Stimulated activated CD8-positive, alpha-beta memory T cell treated with anti-CD3 and anti-CD28 coated beads, Interleukin-12 subunit alpha, Interleukin-12 subunit beta, amount 100 ng/mL, for 24 hours (primary cell): ENCODE results near the gene ZNF317.

Source experiments
- DNase-seq: peaks from one replicate; pipeline ENCODE4 v3.0.0-alpha.2; 2020; ENCODE audit errors: extremely low read depth

ZNF317 gene

GRCh38 chr19:9140159-9140874, at the start of gene ZNF317:
ZNF317 (plus strand) TSS chr19:9140397; CDS start chr19:9156017, 15,620 bp downstream.
- peak; percentile 80 for DNase-seq

GRCh38 chr19:9107375-9107774, 32.8 kb upstream of the ZNF317 start, which contains the start of gene OR7G2:
OR7G2 (minus strand) TSS chr19:9107475; CDS start chr19:9103243, 4,232 bp downstream.
- no peak for DNase-seq

- DNase-seq, result no peak
Measured at GRCh38 chr19:9109959-9110358, 30.2 kb upstream of the ZNF317 start.

GRCh38 chr19:9115307-9115813, 24.8 kb upstream of the ZNF317 start, which contains the start of gene OR7G1:
OR7G1 (minus strand) TSS chr19:9115763; CDS start chr19:9115763, 0 bp downstream.
- DNase-seq, result no peak

GRCh38 chr19:9116547-9116946, 23.6 kb upstream of the ZNF317 start:
- DNase-seq, result no peak

GRCh38 chr19:9126900-9127405, 13.2 kb upstream of the ZNF317 start, which contains the start of gene OR7G3:
OR7G3 (minus strand) TSS chr19:9126950; CDS start chr19:9126950, 0 bp downstream.
- DNase-seq, result no peak

GRCh38 chr19:9128171-9128570, 12.0 kb upstream of the ZNF317 start:
- no peak for DNase-seq

- no peak for DNase-seq
Measured at GRCh38 chr19:9130965-9131364, 9.2 kb upstream of the ZNF317 start.

GRCh38 chr19:9132422-9132821, 7.8 kb upstream of the ZNF317 start:
- DNase-seq, result no peak

- DNase-seq, result no peak
Measured at GRCh38 chr19:9139609-9140158, 513 bp upstream of the ZNF317 start.

GRCh38 chr19:9144920-9145319, 4.7 kb downstream of the ZNF317 start:
- DNase-seq, result no peak

- DNase-seq, result no peak
Measured at GRCh38 chr19:9146882-9147281, 6.7 kb downstream of the ZNF317 start.

GRCh38 chr19:9148697-9149096, 8.5 kb downstream of the ZNF317 start:
- DNase-seq, result no peak

- DNase-seq, result no peak
Measured at GRCh38 chr19:9149997-9150396, 9.8 kb downstream of the ZNF317 start.

- no peak for DNase-seq
Measured at GRCh38 chr19:9150650-9151049, 10.5 kb downstream of the ZNF317 start.

GRCh38 chr19:9151367-9151766, 11.2 kb downstream of the ZNF317 start:
- no peak for DNase-seq

- DNase-seq, result no peak
Measured at GRCh38 chr19:9155591-9155990, 15.4 kb downstream of the ZNF317 start.

- no peak for DNase-seq
Measured at GRCh38 chr19:9156304-9156703, 16.1 kb downstream of the ZNF317 start.

GRCh38 chr19:9159891-9160290, 19.7 kb downstream of the ZNF317 start:
- no peak for DNase-seq

- DNase-seq, result no peak
Measured at GRCh38 chr19:9161427-9161826, 21.2 kb downstream of the ZNF317 start.

GRCh38 chr19:9165261-9165660, 25.1 kb downstream of the ZNF317 start:
- DNase-seq, result no peak

GRCh38 chr19:9166846-9167245, 26.6 kb downstream of the ZNF317 start:
- no peak for DNase-seq
